ENCODE results near the gene PRDX1. TPM values are rescaled to one million over a fixed set of nuclear protein-coding genes. Genes with fewer than 3 reads are reported as not detected.

Gene PRDX1
- total and polyA plus RNA-seq, 2 of the 4 experiments (the other 2 are of a cell fraction), result 612 to 883 TPM

- intact Hi-C loops (cut with micrococcal nuclease), result no loop called here
- Histone ChIP-seq H2BK5ac (ENCODE audit: low read depth, low read length, poor library complexity, severe bottlenecking) (no peak overlapping the region), H3K27ac (ENCODE audit: insufficient read depth, low read length) (peak overlapping the region; percentile 33; the same call in 1 of the 2 replicates)
These were observed 5.2 kb downstream of the PRDX1 start for GRCh38 chr1:45516465-45516864.

More at GRCh38 chr1:45516465-45516864, 5.2 kb downstream of the PRDX1 start:
- no peak overlapping the region for H2AK9ac ChIP-seq (replicated peaks; ENCODE audit: low read depth, low read length, poor library complexity)
- no peak overlapping the region for H2BK15ac ChIP-seq (ENCODE audit: low read depth, low read length)
- peaks cover 11 to 58% of the 10 kb centered on the region in 2 experiments for H3K79me1 ChIP-seq (ENCODE audit: low read depth in 1 of 2, low read length in 2 of 2)
- H3K9ac ChIP-seq (ENCODE audit: low read depth, low read length), result no peak overlapping the region
- WGBS, 2 experiments (ENCODE audit: extremely low coverage in 2 of 2, insufficient read length in 1 of 2), result 100% methylated on average over 1 of the region's 4 CpGs; no CpG with 5 or more reads in 1 of the 2 experiments
- H4K8ac ChIP-seq (ENCODE audit: low read depth in 2 of 2, low read length in 2 of 2), result no peak overlapping the region
- POLR2A ChIA-PET (ENCODE audit: unreplicated experiment), result no interaction called here
- dilution Hi-C loops (cut with HindIII; ENCODE audit: low sequenced_read_pairs, unreplicated experiment) (no loop called here), in situ Hi-C loops (cut with MboI; ENCODE audit: low sequenced_read_pairs) (loop anchor here (5.0 kb wide), 1 partner anchor 51 kb away; no protein-coding TSS in a partner anchor)
- no peak for ATAC-seq (ENCODE audit: low read depth)
- H3K18ac ChIP-seq (ENCODE audit: low read depth, low read length), result no peak overlapping the region
- no peak overlapping the region for H4K5ac ChIP-seq (ENCODE audit: low read depth, low read length)
- no peak overlapping the region for H3K4me2 ChIP-seq (ENCODE audit: low read depth, low read length)
- H3K9me1 ChIP-seq (ENCODE audit: insufficient read depth, low read length), result 0 out of 2 replicates have a peak, but pooled peaks cover 8% of the 10 kb centered on the region
- CTCF ChIA-PET, result no interaction called here
- peaks cover 39% of the 10 kb centered on the region for H3K36me3 ChIP-seq (ENCODE audit: control insufficient read depth, insufficient read depth, low read length)
- H4K20me1 ChIP-seq (ENCODE audit: insufficient read depth, low read length), result peaks cover 73% of the 10 kb centered on the region
- no peak overlapping the region for H3K4me3 ChIP-seq (ENCODE audit: insufficient read depth, low read depth, low read length)
- no peak overlapping the region for H2AFZ ChIP-seq (replicated peaks; ENCODE audit: low read length, poor library complexity)
- no peak overlapping the region for H2AK5ac ChIP-seq (ENCODE audit: low read depth, low read length)
- H2BK120ac ChIP-seq (ENCODE audit: low read depth, low read length), result no peak overlapping the region
- no TSS peak for BruUV-seq (replicated peaks)
- no peak overlapping the region for H3K56ac ChIP-seq (ENCODE audit: extremely low read depth, insufficient read depth, low read length)
- no peaks in the 10 kb centered on the region for H3K27me3 ChIP-seq (ENCODE audit: control insufficient read depth, insufficient read depth, low read length)
- H3K4ac ChIP-seq (ENCODE audit: low read depth, low read length), result no peak overlapping the region
- DNase-seq, result no peak
- H3K4me1 ChIP-seq (ENCODE audit: control insufficient read depth, insufficient read depth, low read length), result peaks cover 20% of the 10 kb centered on the region
- no peak overlapping the region for H3K14ac ChIP-seq (replicated peaks; ENCODE audit: low read depth, low read length)
- H3K23ac ChIP-seq (ENCODE audit: low read depth, low read length), result no peak overlapping the region
- TF ChIP-seq CHD1 (IDR thresholded peaks at IDR 0.05; ENCODE audit: low read depth, low read length), result no peak
- no peak for TF ChIP-seq USF2 (IDR thresholded peaks at IDR 0.05; ENCODE audit: low read depth, low read length)
- TF ChIP-seq BHLHE40 (IDR thresholded peaks at IDR 0.05; ENCODE audit: low read depth, low read length), result no peak
- TF ChIP-seq RCOR1 (IDR thresholded peaks at IDR 0.05; ENCODE audit: insufficient replicate concordance, low read length), result no peak
- no peaks in the 10 kb centered on the region for H3K9me3 ChIP-seq (ENCODE audit: control insufficient read depth, insufficient read depth, low read length)
- no peak overlapping the region for H2BK20ac ChIP-seq (ENCODE audit: low read depth, low read length)
- H4K91ac ChIP-seq (ENCODE audit: insufficient read depth, low read depth, low read length), result no peak overlapping the region

Data from IMR-90 (cell line).